H9 (cell line): ENCODE results near the gene ARHGEF7. TPM values are rescaled to one million over a fixed set of nuclear protein-coding genes. Genes with fewer than 3 reads are reported as not detected.
A peak's percentile ranks its signal among the peaks of the same experiment; 100 is the strongest.

Source experiments
- DNase-seq: peaks from one replicate; pipeline ENCODE4 v3.0.0-alpha.2; 2017
- H2AFZ ChIP-seq: one replicate; pipeline ENCODE4 v1.6.1; 2013; ENCODE audit warnings: mild to moderate bottlenecking, low read length, control low read depth, moderate library complexity
- H2AK5ac ChIP-seq: 2 replicates; pipeline ENCODE4 v1.6.1; 2013; ENCODE audit warnings: low read length, control low read depth, mixed read lengths; ENCODE audit not compliant: insufficient read length
- H2BK120ac ChIP-seq: one replicate; pipeline ENCODE4 v1.6.1; 2013; ENCODE audit warnings: low read depth, mild to moderate bottlenecking, low read length, control low read depth, inconsistent platforms; ENCODE audit not compliant: poor library complexity, severe bottlenecking
- H2BK12ac ChIP-seq: 2 replicates; pipeline ENCODE4 v1.6.1; 2013; ENCODE audit warnings: low read length, control low read depth, mixed read lengths, low read depth; ENCODE audit not compliant: insufficient read length
- H2BK15ac ChIP-seq: 2 replicates; pipeline ENCODE4 v1.6.1; 2013; ENCODE audit warnings: low read depth, low read length, control low read depth
- H2BK20ac ChIP-seq: one replicate; pipeline ENCODE4 v1.6.1; 2013; ENCODE audit warnings: low read depth, mild to moderate bottlenecking, low read length, control low read depth, inconsistent platforms; ENCODE audit not compliant: poor library complexity, severe bottlenecking
- H2BK5ac ChIP-seq: 2 replicates; pipeline ENCODE4 v1.6.1; 2013; ENCODE audit warnings: low read length, control low read depth, mixed read lengths; ENCODE audit not compliant: insufficient read length
- H3K14ac ChIP-seq: 2 replicates; pipeline ENCODE4 v1.6.1; 2013; ENCODE audit warnings: low read length, control low read depth; ENCODE audit not compliant: insufficient read depth
- H3K18ac ChIP-seq: 2 replicates; pipeline ENCODE4 v1.6.1; 2013; ENCODE audit warnings: low read depth, mild to moderate bottlenecking, mixed read lengths, low read length, control low read depth; ENCODE audit not compliant: insufficient read length
- H3K23ac ChIP-seq: 2 replicates; pipeline ENCODE4 v1.6.1; 2013; ENCODE audit warnings: low read length, control low read depth, mixed read lengths, low read depth; ENCODE audit not compliant: insufficient read length
- H3K23me2 ChIP-seq: 2 replicates; pipeline ENCODE4 v1.6.1; 2013; ENCODE audit warnings: low read depth, mild to moderate bottlenecking, mixed read lengths, low read length, control low read depth; ENCODE audit not compliant: insufficient read length, poor library complexity, severe bottlenecking
- H3K27ac ChIP-seq: 2 replicates; pipeline ENCODE4 v1.5.1; 2013; ENCODE audit warnings: low read length, control low read depth, mixed read lengths, low read depth; ENCODE audit not compliant: insufficient read length
- H3K27me3 ChIP-seq: 2 replicates; pipeline ENCODE4 v1.6.1; 2013; ENCODE audit warnings: low read length, control low read depth, inconsistent platforms; ENCODE audit not compliant: insufficient read depth
- H3K4ac ChIP-seq: 2 replicates; pipeline ENCODE4 v1.6.1; 2013; ENCODE audit warnings: low read depth, mild to moderate bottlenecking, control low read depth, inconsistent platforms, low read length, moderate library complexity
- H3K4me1 ChIP-seq: 2 replicates; pipeline ENCODE4 v1.6.1; 2013; ENCODE audit warnings: low read length, control low read depth, inconsistent platforms; ENCODE audit not compliant: insufficient read depth
- H3K4me2 ChIP-seq: 2 replicates; pipeline ENCODE4 v1.6.1; 2013; ENCODE audit warnings: low read length, control low read depth, mixed read lengths; ENCODE audit not compliant: insufficient read length, insufficient read depth
- H3K56ac ChIP-seq: 2 replicates; pipeline ENCODE4 v1.6.1; 2013; ENCODE audit warnings: low read depth, mild to moderate bottlenecking, mixed read lengths, low read length, control low read depth; ENCODE audit not compliant: insufficient read length
- H3K79me1 ChIP-seq: 2 replicates; pipeline ENCODE4 v1.6.1; 2013; ENCODE audit warnings: low read depth, mild to moderate bottlenecking, moderate library complexity, low read length, control low read depth, inconsistent platforms; ENCODE audit not compliant: insufficient read depth, poor library complexity, severe bottlenecking
- H3K79me2 ChIP-seq: 2 replicates; pipeline ENCODE4 v1.6.1; 2013; ENCODE audit warnings: low read length, control low read depth, inconsistent platforms; ENCODE audit not compliant: insufficient read depth
- H3K9ac ChIP-seq: 2 replicates; pipeline ENCODE4 v1.6.1; 2013; ENCODE audit warnings: low read length, control low read depth, mixed read lengths; ENCODE audit not compliant: insufficient read length; ENCODE audit errors: extremely low read depth
- H3K9me3 ChIP-seq: one replicate; pipeline ENCODE4 v1.6.1; 2013; ENCODE audit warnings: low read depth, low read length, inconsistent platforms; ENCODE audit not compliant: control insufficient read depth
- H3T11ph ChIP-seq: one replicate; pipeline ENCODE4 v1.6.1; 2013; ENCODE audit warnings: mild to moderate bottlenecking, low read length, control low read depth, inconsistent platforms
- H4K20me1 ChIP-seq: one replicate; pipeline ENCODE4 v1.6.1; 2013; ENCODE audit not compliant: control insufficient read depth, insufficient read length, insufficient read depth
- H4K5ac ChIP-seq: 2 replicates; pipeline ENCODE4 v1.6.1; 2013; ENCODE audit warnings: low read depth, mild to moderate bottlenecking, mixed read lengths, low read length, control low read depth; ENCODE audit not compliant: insufficient read length
- H4K8ac ChIP-seq: replicated peaks from 2 replicates; pipeline ENCODE4 v1.6.1; 2013; ENCODE audit warnings: low read length, control low read depth, mixed read lengths, low read depth; ENCODE audit not compliant: insufficient read length
- H4K91ac ChIP-seq: 2 replicates; pipeline ENCODE4 v1.6.1; 2013; ENCODE audit warnings: low read depth, mild to moderate bottlenecking, moderate library complexity, mixed read lengths, low read length, control low read depth; ENCODE audit not compliant: insufficient read length
- H3K27ac Mint-ChIP-seq, 3 experiments: 2 replicates in 2 of 3; 3 replicates in 1 of 3; pipeline ENCODE4 v1.8.0; 2020 to 2021; ENCODE audit warnings: mixed read lengths in 3 of 3, mild to moderate bottlenecking in 1 of 3, moderate library complexity in 1 of 3
- H3K27me3 Mint-ChIP-seq: 2 replicates; pipeline ENCODE4 v1.8.0; 2021; ENCODE audit warnings: low read depth, mild to moderate bottlenecking, moderate library complexity, mixed read lengths
- H3K36me3 Mint-ChIP-seq, 3 experiments: 2 replicates in 2 of 3; 3 replicates in 1 of 3; pipeline ENCODE4 v1.8.0; 2020 to 2021; ENCODE audit warnings: low read depth in 3 of 3, mixed read lengths in 3 of 3; ENCODE audit not compliant: insufficient read depth in 1 of 3
- H3K4me1 Mint-ChIP-seq, 2 experiments: 2 replicates each; pipeline ENCODE4 v1.8.0; 2020; ENCODE audit warnings: mixed read lengths in 2 of 2
- H3K4me3 Mint-ChIP-seq, 2 experiments: 2 replicates in 1 of 2; 3 replicates in 1 of 2; pipeline ENCODE4 v1.8.0; 2020 to 2021; ENCODE audit warnings: mild to moderate bottlenecking in 2 of 2, mixed read lengths in 2 of 2, moderate library complexity in 1 of 2
- H3K9me3 Mint-ChIP-seq, 2 experiments: 2 replicates in 1 of 2; 3 replicates in 1 of 2; pipeline ENCODE4 v1.8.0; 2020; ENCODE audit warnings: mild to moderate bottlenecking in 2 of 2, mixed read lengths in 2 of 2, moderate library complexity in 1 of 2
- WGBS: extraction: QIAGEN DNeasy Blood & Tissue Kit; methylation state at CpG from one replicate; pipeline ENCODE4 v1.1.7; 2013; ENCODE audit warnings: missing lambda C conversion rate, low lambda C conversion rate, mixed read lengths; ENCODE audit not compliant: insufficient read length; ENCODE audit errors: extremely low coverage; 5-methylcytosine and 5-hydroxymethylcytosine counted together
- total RNA-seq: library from RNA; stranded (reverse); gene quantifications from 2 replicates; pipeline ENCODE4 v1.2.1, GENCODE V29; 2021
- TF ChIP-seq, protein P1 (sequence below): fragments of 200-600 bp; sonication (generic); conservative IDR thresholded peaks from 3 replicates; pipeline ENCODE4 v1.8.0; 2021; ENCODE audit warnings: antibody characterized with exemption, mild to moderate bottlenecking

ARHGEF7 gene
- total RNA-seq, 1 experiment from 2014 or later: 51.9 TPM

DNA sequence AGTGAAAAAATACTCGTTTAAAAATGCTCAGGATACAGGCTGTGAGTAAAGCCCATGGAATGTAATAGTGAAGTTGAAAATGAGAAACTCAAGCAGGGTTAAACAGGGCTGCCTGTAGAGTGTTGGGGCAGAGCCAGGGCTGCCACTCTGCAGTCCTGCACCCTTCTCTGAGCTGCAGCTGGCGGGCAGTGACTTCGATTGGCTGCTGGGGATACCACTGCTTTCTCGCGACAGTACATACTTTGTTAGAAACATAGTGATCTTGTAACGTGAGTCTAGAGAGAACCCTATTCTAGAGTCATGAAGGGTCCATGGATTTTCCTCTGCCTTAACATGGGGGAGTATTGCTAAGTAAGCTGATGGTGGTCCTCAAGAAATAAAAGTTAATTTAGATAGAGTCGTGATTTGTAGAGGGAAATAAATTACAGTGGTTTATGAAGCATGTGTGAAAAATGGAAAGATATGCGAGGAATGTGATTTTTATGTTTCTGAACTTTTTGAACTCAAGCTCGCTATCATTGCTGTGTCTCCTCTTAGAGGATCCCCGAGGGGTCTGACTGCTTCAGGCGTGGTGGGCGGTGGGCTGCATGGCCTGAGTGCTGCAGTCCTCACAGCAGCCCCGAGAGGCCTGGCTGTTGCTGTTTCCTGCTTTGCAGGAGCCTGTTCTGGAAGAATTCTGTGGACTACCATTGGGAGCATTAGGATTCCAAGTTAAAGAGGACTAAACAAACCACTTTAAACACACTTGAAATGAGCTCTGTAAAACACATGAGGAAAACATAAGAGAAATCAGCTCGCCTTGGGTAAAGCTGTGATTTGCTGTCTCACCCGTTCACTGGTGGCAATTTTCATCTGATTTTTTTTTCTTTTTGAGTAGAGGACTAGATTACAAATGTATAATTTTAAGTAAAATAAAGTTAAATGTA is 95.7 kb downstream of the ARHGEF7 start:
- H2AK5ac ChIP-seq: no peak overlapping the region
- H3K79me1 ChIP-seq: peaks cover 11% of the 10 kb centered on the region
- no peak overlapping the region for H3K14ac ChIP-seq
- H3K9ac ChIP-seq: no peak overlapping the region
- H3K18ac ChIP-seq: no peak overlapping the region
- peak; percentile 51 for DNase-seq
- H3K4me1 ChIP-seq: peaks cover 10% of the 10 kb centered on the region; the same call in 1 of the 2 replicates
- no peak overlapping the region for H3K56ac ChIP-seq
- Mint-ChIP-seq H3K4me3 (no peak overlapping the region), H3K9me3 (no peaks in the 10 kb centered on the region), H3K4me1 (peaks cover 76 to 77% of the 10 kb centered on the region in 2 experiments), H3K27me3 (no peaks in the 10 kb centered on the region; the same call in 1 of the 2 replicates), H3K36me3 (peaks cover 0 to 13% (median 7%) of the 10 kb centered on the region in 3 experiments; a peak in 5 of 7 replicates), H3K27ac (peak overlapping the region; percentile 49 to 90 (median 86))
- no peak overlapping the region for H3K27ac ChIP-seq
- H2AFZ ChIP-seq: no peak overlapping the region
- H3K23ac ChIP-seq: no peak overlapping the region
- H2BK5ac ChIP-seq: no peak overlapping the region
- H4K8ac ChIP-seq: no peak overlapping the region
- no peaks in the 10 kb centered on the region for H3K9me3 ChIP-seq
- no peak overlapping the region for H3K4ac ChIP-seq
- WGBS: 100% methylated on average over 2 of the region's 15 CpGs
- no peak overlapping the region for H3K4me2 ChIP-seq
- TF ChIP-seq, protein P1, sequence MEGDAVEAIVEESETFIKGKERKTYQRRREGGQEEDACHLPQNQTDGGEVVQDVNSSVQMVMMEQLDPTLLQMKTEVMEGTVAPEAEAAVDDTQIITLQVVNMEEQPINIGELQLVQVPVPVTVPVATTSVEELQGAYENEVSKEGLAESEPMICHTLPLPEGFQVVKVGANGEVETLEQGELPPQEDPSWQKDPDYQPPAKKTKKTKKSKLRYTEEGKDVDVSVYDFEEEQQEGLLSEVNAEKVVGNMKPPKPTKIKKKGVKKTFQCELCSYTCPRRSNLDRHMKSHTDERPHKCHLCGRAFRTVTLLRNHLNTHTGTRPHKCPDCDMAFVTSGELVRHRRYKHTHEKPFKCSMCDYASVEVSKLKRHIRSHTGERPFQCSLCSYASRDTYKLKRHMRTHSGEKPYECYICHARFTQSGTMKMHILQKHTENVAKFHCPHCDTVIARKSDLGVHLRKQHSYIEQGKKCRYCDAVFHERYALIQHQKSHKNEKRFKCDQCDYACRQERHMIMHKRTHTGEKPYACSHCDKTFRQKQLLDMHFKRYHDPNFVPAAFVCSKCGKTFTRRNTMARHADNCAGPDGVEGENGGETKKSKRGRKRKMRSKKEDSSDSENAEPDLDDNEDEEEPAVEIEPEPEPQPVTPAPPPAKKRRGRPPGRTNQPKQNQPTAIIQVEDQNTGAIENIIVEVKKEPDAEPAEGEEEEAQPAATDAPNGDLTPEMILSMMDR: no peak
- peaks cover 2% of the 10 kb centered on the region for H3K23me2 ChIP-seq
- H2BK120ac ChIP-seq: no peak overlapping the region
- H4K5ac ChIP-seq: no peak overlapping the region
- H2BK15ac ChIP-seq: no peak overlapping the region
- no peak overlapping the region for H2BK12ac ChIP-seq
- H4K91ac ChIP-seq: no peak overlapping the region
- H4K20me1 ChIP-seq: no peaks in the 10 kb centered on the region
- no peaks in the 10 kb centered on the region for H3K27me3 ChIP-seq
- no peak overlapping the region for H3T11ph ChIP-seq
- H3K79me2 ChIP-seq: peaks cover 11% of the 10 kb centered on the region; the same call in 1 of the 2 replicates
- H2BK20ac ChIP-seq: no peak overlapping the region
